Transverse colon (tissue), 4 donors: ENCODE data around the gene VRK2. TPM values are rescaled to one million over a fixed set of nuclear protein-coding genes. Genes with fewer than 3 reads are reported as not detected.

Experiments
- DNase-seq: peaks from one replicate; pipeline ENCODE4 v3.0.0-alpha.2; 2019
- H3K27ac ChIP-seq, 4 donors: fragments of 200-600 bp; sonication (generic); 2 replicates each; pipeline ENCODE4 v1.5.1; 2016 to 2018; ENCODE audit warnings: inconsistent platforms in 4 of 4
- H3K27me3 ChIP-seq: fragments of 200-600 bp; sonication (generic); 2 replicates; pipeline ENCODE4 v1.5.1; 2017; ENCODE audit warnings: inconsistent platforms
- H3K36me3 ChIP-seq, 4 donors: fragments of 200-600 bp; sonication (generic); 2 replicates each; pipeline ENCODE4 v1.5.1; 2017 to 2019; ENCODE audit warnings: inconsistent platforms in 4 of 4
- H3K4me1 ChIP-seq, 4 donors: fragments of 200-600 bp; sonication (generic); 2 replicates each; pipeline ENCODE4 v1.5.1; 2017 to 2020; ENCODE audit warnings: inconsistent platforms in 4 of 4
- H3K4me3 ChIP-seq, 4 donors: fragments of 200-600 bp; sonication (generic); 1 replicate in 1 of 4; 2 replicates in 3 of 4; pipeline versions ENCODE4 v1.5.1 to v1.6.1; 2017 to 2019; ENCODE audit warnings: inconsistent platforms in 4 of 4
- H3K9me3 ChIP-seq, 2 donors: fragments of 200-600 bp; sonication (generic); 2 replicates each; pipeline ENCODE4 v1.5.1; 2017 to 2019; ENCODE audit warnings: inconsistent platforms in 2 of 2
- EP300 ChIP-seq: sonication (generic); formaldehyde crosslinking; IDR thresholded peaks from one replicate; pipeline ENCODE4 v1.6.1; 2017; ENCODE audit warnings: antibody characterized with exemption, low read depth
- POLR2A ChIP-seq: fragments of 450-650 bp; IDR thresholded peaks from one replicate; pipeline ENCODE4 v1.6.1; 2016; ENCODE audit warnings: antibody characterized with exemption, mild to moderate bottlenecking, moderate library complexity
- POLR2AphosphoS5 ChIP-seq, 3 donors: sonication (generic); formaldehyde crosslinking; IDR thresholded peaks; one replicate each; pipeline ENCODE4 v1.6.1; 2016; ENCODE audit warnings: antibody characterized with exemption in 3 of 3
- WGBS, 2 donors: methylation state at CpG; one replicate each; pipeline ENCODE4 v1.1.5; 2018; ENCODE audit warnings: low coverage in 1 of 2; 5-methylcytosine and 5-hydroxymethylcytosine counted together
- in situ Hi-C, 4 donors: fragments of 200-750 bp; cut with MboI; loops; one replicate each; pipeline versions ENCODE4 v1.15.0 to v1.15.1; 2017; ENCODE audit warnings: low sequenced_read_pairs in 3 of 4, low pct_ligation_motif_present in 1 of 4, low pct_unique_long_range_greater_than_20kb in 1 of 4
- intact Hi-C: fragments of 100-400 bp; cut with DNase I; formaldehyde crosslinking; loops from one replicate; pipeline ENCODE4 v1.15.1; 2023; ENCODE audit warnings: low total_unique reads
- total RNA-seq, 4 donors: library from RNA; depleted of rRNA; stranded (reverse); fragments of >200 nt; gene quantifications; one replicate each; pipeline ENCODE4 v1.1.0, GENCODE V29; 2016
- TF ChIP-seq, protein P1 (sequence below), 5 experiments: fragments of 200-600 bp in 3 of 5; fragments of 450-650 bp in 2 of 5; sonication (generic) in 3 of 5; IDR thresholded peaks; 1 replicate in 2 of 5; 2 replicates in 3 of 5; pipeline ENCODE4 v1.5.1; 2016 to 2017; ENCODE audit warnings: antibody characterized with exemption in 5 of 5, inconsistent platforms in 3 of 5, mild to moderate bottlenecking in 2 of 5, moderate library complexity in 1 of 5

VRK2 gene
- total RNA-seq, 4 donors from 2014 or later = 7.1 to 24.3 (median 15.1) TPM

DNA sequence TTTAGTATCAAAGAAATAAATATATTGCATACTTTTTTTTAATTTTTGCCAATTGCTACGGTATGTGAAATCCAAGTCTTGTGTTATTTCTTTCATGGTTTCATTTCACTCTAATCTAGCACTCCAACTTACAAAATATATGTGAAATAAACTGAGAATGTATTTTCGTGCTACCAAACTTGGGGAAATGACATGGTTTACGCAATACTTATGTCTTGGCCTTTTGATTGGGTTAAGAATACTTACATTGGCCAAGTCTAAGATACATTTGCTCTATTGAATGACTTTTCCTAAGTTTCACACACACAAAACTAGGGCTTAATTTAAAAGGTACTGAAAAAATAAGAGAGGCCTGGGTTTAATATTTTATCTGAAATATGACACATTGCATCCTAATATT, 80.5 kb downstream of the VRK2 start:
- in situ Hi-C loops (no loop called here), intact Hi-C loops (no loop called here)
- 91 to 94% methylated on average over 3 of the region's 3 CpGs for WGBS, 2 donors
- no peak for DNase-seq
- no peak overlapping the region for H3K27ac ChIP-seq
- TF ChIP-seq, protein P1, sequence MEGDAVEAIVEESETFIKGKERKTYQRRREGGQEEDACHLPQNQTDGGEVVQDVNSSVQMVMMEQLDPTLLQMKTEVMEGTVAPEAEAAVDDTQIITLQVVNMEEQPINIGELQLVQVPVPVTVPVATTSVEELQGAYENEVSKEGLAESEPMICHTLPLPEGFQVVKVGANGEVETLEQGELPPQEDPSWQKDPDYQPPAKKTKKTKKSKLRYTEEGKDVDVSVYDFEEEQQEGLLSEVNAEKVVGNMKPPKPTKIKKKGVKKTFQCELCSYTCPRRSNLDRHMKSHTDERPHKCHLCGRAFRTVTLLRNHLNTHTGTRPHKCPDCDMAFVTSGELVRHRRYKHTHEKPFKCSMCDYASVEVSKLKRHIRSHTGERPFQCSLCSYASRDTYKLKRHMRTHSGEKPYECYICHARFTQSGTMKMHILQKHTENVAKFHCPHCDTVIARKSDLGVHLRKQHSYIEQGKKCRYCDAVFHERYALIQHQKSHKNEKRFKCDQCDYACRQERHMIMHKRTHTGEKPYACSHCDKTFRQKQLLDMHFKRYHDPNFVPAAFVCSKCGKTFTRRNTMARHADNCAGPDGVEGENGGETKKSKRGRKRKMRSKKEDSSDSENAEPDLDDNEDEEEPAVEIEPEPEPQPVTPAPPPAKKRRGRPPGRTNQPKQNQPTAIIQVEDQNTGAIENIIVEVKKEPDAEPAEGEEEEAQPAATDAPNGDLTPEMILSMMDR (IDR thresholded peaks at IDR 0.05) = no peak
- TF ChIP-seq POLR2AphosphoS5 (IDR thresholded peaks at IDR 0.05) (no peak), POLR2A (no peak), EP300 (no peak)
- H3K9me3 ChIP-seq = no peaks in the 10 kb centered on the region
- H3K4me3 ChIP-seq = no peak overlapping the region
- no peaks in the 10 kb centered on the region for H3K27me3 ChIP-seq
- peaks cover 0 to 13% (median 5%) of the 10 kb centered on the region in 4 donors for H3K4me1 ChIP-seq
- H3K36me3 ChIP-seq = peaks cover 0 to 6% (median 0%) of the 10 kb centered on the region in 4 donors

DNA sequence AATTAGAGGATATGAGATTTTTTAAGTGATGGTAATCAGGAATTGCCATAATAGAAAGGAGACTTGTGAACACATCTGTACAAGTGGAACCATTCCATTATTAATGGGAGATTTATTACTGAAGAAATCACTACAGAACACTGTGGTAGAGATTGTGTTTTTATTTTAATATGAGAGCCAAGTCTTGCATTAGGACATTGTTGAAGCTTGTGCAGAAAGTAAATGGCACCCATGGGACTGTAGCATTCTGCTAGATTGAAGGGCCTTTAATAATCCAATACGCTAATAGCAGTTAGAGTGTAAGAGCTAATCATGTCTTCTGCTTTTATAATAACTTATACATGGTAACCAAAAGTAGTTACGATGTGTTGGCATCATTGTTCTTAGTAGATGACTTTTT, 83.6 kb downstream of the VRK2 start:
- Histone ChIP-seq H3K27me3 (no peaks in the 10 kb centered on the region), H3K36me3 (no peaks in the 10 kb centered on the region), H3K4me3 (no peak overlapping the region), H3K9me3 (no peaks in the 10 kb centered on the region), H3K27ac (no peak overlapping the region), H3K4me1 (peaks cover 0 to 16% (median 5%) of the 10 kb centered on the region in 4 donors)
- no peak for DNase-seq
- no peak for TF ChIP-seq EP300
- WGBS, 2 donors = 90 to 92% methylated on average over 2 of the region's 2 CpGs
- in situ Hi-C loops (no loop called here), intact Hi-C loops (no loop called here)

DNA sequence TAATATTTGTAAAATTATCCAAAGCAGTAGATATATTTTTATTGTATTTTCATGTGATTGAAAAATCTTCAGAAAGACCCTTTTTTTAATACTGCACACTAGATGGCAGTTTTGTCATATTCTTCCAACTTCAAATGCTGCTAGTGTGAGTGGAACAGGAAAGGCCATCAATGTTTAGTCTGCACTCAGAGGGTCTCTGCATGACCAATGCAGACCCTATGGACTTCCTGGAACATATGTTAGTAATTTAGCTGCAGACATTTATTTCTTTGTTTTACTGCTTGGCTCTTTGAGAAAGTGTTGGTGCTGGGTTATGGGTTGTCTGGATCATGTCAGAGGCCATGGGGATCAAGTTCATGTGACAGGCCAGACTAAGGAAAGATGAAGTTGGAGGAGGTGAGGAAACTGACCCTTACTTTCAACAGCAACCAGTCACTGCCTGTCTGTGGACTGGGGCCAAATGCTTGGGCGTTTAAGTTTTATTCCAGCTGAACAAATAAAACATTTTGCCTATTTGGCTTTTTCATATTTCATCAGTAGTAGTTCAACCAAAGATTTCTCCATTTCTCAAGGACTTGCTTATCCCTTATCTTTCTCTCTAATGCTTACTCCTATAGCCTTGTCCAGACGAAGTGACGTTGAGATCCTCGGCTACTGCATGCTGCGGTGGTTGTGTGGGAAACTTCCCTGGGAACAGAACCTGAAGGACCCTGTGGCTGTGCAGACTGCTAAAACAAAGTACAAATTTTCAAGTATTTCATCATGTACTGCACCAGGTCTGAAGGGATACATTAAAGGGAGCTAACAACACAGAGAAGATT, 84.8 kb downstream of the VRK2 start:
- no peak overlapping the region for H3K27ac ChIP-seq
- TF ChIP-seq POLR2A (no peak), EP300 (no peak), POLR2AphosphoS5 (IDR thresholded peaks at IDR 0.05) (no peak)
- TF ChIP-seq, protein P1 (IDR thresholded peaks at IDR 0.05) = no peak
- no peak overlapping the region for H3K4me3 ChIP-seq
- no peak for DNase-seq
- H3K4me1 ChIP-seq = peaks cover 0 to 16% (median 5%) of the 10 kb centered on the region in 4 donors
- no peaks in the 10 kb centered on the region for H3K27me3 ChIP-seq
- H3K9me3 ChIP-seq = no peaks in the 10 kb centered on the region
- intact Hi-C loops = no loop called here
- H3K36me3 ChIP-seq = no peaks in the 10 kb centered on the region
- WGBS, 2 donors = 54 to 75% methylated on average over 5 of the region's 5 CpGs
- in situ Hi-C loops = no loop called here

DNA sequence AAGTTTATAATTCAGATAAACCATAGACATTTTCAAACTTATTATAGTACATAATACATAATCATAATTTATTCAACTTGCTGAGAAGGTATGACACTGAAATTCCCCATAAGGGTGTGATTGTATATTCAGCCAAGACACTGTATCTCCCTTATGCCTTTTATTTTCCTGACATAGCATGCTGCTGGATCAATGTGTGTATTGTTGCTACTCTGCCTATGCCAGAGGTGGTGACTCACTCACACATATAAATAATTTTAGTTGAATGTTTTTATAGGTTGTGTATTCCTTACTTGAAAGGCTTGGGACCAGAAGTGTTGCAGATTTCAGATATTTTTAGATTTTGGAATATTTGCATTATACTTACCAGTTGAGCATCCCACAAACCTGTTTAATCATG, 86.8 kb downstream of the VRK2 start:
- Histone ChIP-seq H3K27me3 (no peaks in the 10 kb centered on the region), H3K9me3 (no peaks in the 10 kb centered on the region), H3K4me1 (peaks cover 0 to 16% (median 5%) of the 10 kb centered on the region in 4 donors), H3K4me3 (no peak overlapping the region), H3K27ac (no peak overlapping the region), H3K36me3 (no peaks in the 10 kb centered on the region)
- intact Hi-C loops = no loop called here
- DNase-seq = no peak
- TF ChIP-seq POLR2A (no peak), POLR2AphosphoS5 (IDR thresholded peaks at IDR 0.05) (no peak), EP300 (no peak)
- TF ChIP-seq, protein P1 (IDR thresholded peaks at IDR 0.05) = no peak
- in situ Hi-C loops = no loop called here

DNA sequence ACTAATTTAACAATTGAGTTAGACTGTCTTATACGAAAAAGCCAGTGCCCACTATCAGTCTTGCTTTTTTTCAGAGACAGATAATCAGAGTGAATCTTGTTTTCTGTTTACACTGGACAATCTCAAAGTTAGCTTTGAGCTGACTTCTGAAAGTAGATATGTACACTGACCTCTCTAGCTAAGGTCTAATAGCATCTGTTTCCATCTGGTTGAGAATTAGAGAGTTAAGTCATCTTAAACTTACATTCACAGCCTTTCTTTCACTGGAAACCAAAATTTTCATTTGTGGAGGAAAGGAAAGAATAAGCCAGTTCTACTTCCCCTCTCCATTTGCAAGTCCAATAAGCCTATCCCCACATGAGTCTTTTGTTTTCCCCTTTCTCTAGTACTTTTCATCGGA, 89.3 kb downstream of the VRK2 start:
- Histone ChIP-seq H3K9me3 (no peaks in the 10 kb centered on the region), H3K4me3 (no peak overlapping the region), H3K27me3 (no peaks in the 10 kb centered on the region), H3K27ac (no peak overlapping the region), H3K4me1 (peaks cover 0 to 16% (median 5%) of the 10 kb centered on the region in 4 donors), H3K36me3 (no peaks in the 10 kb centered on the region)
- no peak for TF ChIP-seq POLR2AphosphoS5 (IDR thresholded peaks at IDR 0.05)
- TF ChIP-seq POLR2A = no peak
- TF ChIP-seq, protein P1 (IDR thresholded peaks at IDR 0.05) = no peak
- TF ChIP-seq EP300 = no peak
- WGBS, 2 donors = 70 to 88% methylated on average over 2 of the region's 2 CpGs
- DNase-seq = no peak
- in situ Hi-C loops = no loop called here
- intact Hi-C loops = no loop called here
